Amniotic epithelial cell (primary cell): ENCODE measurements around the gene ARMH3.

ENCODE experiments used
- DNase-seq: peaks from one replicate; pipeline ENCODE4 v3.0.0-alpha.2; 2010; ENCODE audit warnings: low read depth

ARMH3 gene

GRCh38 chr10:101939008-101939648 is 116.8 kb downstream of the ARMH3 start:
- peak; percentile 96 for DNase-seq

GRCh38 chr10:101938305-101939007 is 117.5 kb downstream of the ARMH3 start:
- peak; percentile 97 for DNase-seq

GRCh38 chr10:101935431-101935830 is 120.5 kb downstream of the ARMH3 start:
- no peak for DNase-seq

GRCh38 chr10:101934686-101935305 is 121.2 kb downstream of the ARMH3 start:
- no peak for DNase-seq

- DNase-seq = no peak
These were observed 122.0 kb downstream of the ARMH3 start for GRCh38 chr10:101933976-101934375.

GRCh38 chr10:101932183-101932582 is 123.8 kb downstream of the ARMH3 start:
- DNase-seq = no peak

GRCh38 chr10:101925027-101925426 is 130.9 kb downstream of the ARMH3 start:
- DNase-seq = no peak

GRCh38 chr10:101923256-101923655 is 132.7 kb downstream of the ARMH3 start:
- DNase-seq = no peak

- no peak for DNase-seq
These were observed 133.1 kb downstream of the ARMH3 start for GRCh38 chr10:101922846-101923245.

- no peak for DNase-seq
These were observed 135.4 kb downstream of the ARMH3 start for GRCh38 chr10:101920546-101920945.

- DNase-seq = no peak
These were observed 136.8 kb downstream of the ARMH3 start for GRCh38 chr10:101919026-101919770.

GRCh38 chr10:101912561-101913179 is 143.3 kb downstream of the ARMH3 start:
- DNase-seq = peak; percentile 18

GRCh38 chr10:101906586-101907183 is 149.3 kb downstream of the ARMH3 start:
- no peak for DNase-seq

- DNase-seq = peak; percentile 42
These were observed 150.7 kb downstream of the ARMH3 start for GRCh38 chr10:101905251-101905650.

- no peak for DNase-seq
These were observed 152.0 kb downstream of the ARMH3 start for GRCh38 chr10:101903827-101904550.

- no peak for DNase-seq
These were observed 153.2 kb downstream of the ARMH3 start for GRCh38 chr10:101902820-101903145.

- DNase-seq = no peak
These were observed 153.7 kb downstream of the ARMH3 start for GRCh38 chr10:101902032-101902819.

GRCh38 chr10:101901340-101901739 is 154.6 kb downstream of the ARMH3 start:
- DNase-seq = no peak

- DNase-seq = peak; percentile 24
These were observed 158.3 kb downstream of the ARMH3 start for GRCh38 chr10:101897633-101898032.

- peak; percentile 32 for DNase-seq
These were observed 159.6 kb downstream of the ARMH3 start for GRCh38 chr10:101896225-101896877.
